Measurements from ENCODE around the gene FARP1. TPM values are rescaled to one million over a fixed set of nuclear protein-coding genes. Genes with fewer than 3 reads are reported as not detected.

FARP1 gene
- total RNA-seq, 1 experiment from 2014 or later = 96.6 TPM

- TF ChIP-seq FOXK1 (CRISPR knock-in tag; IDR thresholded peaks at IDR 0.05) = no peak
- TF ChIP-seq ZNF671 (CRISPR knock-in tag; IDR thresholded peaks at IDR 0.05) = no peak
- TF ChIP-seq GTF2I (CRISPR knock-in tag; conservative IDR thresholded peaks at IDR 0.05) = no peak
Measured at GRCh38 chr13:98439126-98439828, 296.4 kb downstream of the FARP1 start (continued).

DNA sequence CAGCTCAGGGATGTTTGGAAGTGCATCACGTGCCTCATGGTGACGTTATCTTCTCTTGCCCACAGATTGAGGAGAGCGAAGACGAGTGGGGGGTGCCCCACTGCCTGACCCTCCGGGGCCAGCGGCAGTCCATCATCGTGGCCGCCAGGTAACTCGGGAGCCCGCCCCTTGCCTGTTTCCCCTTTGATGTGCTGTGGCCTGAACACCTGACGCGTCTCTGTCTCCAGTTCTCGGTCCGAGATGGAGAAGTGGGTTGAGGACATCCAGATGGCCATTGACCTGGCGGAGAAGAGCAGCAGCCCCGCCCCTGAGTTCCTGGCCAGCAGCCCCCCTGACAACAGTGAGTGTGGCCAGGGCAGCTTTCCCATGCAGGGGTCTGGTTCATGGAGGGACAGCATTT lies 297.0 kb downstream of the FARP1 start:
- no peak overlapping the region for H3K27ac Mint-ChIP-seq
- POLR2A ChIA-PET = no interaction called here

GRCh38 chr13:98440390-98441055 lies 297.6 kb downstream of the FARP1 start:
- CTCF ChIA-PET = interaction anchor here (2.2 kb wide), 1 partner anchor 233 kb away, joined by 5 read pairs; no protein-coding TSS in a partner anchor
- H3K27ac Mint-ChIP-seq = no peak overlapping the region
- TF ChIP-seq, protein P1, sequence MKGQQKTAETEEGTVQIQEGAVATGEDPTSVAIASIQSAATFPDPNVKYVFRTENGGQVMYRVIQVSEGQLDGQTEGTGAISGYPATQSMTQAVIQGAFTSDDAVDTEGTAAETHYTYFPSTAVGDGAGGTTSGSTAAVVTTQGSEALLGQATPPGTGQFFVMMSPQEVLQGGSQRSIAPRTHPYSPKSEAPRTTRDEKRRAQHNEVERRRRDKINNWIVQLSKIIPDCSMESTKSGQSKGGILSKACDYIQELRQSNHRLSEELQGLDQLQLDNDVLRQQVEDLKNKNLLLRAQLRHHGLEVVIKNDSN (CRISPR knock-in tag; IDR thresholded peaks at IDR 0.05) = no peak
- TF ChIP-seq AR (CRISPR knock-in tag; IDR thresholded peaks at IDR 0.05) = no peak
- TF ChIP-seq, protein P2, sequence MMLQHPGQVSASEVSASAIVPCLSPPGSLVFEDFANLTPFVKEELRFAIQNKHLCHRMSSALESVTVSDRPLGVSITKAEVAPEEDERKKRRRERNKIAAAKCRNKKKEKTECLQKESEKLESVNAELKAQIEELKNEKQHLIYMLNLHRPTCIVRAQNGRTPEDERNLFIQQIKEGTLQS (CRISPR knock-in tag; conservative IDR thresholded peaks at IDR 0.05) = no peak
- no peak for TF ChIP-seq SOX15 (CRISPR knock-in tag; IDR thresholded peaks at IDR 0.05)
- TF ChIP-seq, protein P3, sequence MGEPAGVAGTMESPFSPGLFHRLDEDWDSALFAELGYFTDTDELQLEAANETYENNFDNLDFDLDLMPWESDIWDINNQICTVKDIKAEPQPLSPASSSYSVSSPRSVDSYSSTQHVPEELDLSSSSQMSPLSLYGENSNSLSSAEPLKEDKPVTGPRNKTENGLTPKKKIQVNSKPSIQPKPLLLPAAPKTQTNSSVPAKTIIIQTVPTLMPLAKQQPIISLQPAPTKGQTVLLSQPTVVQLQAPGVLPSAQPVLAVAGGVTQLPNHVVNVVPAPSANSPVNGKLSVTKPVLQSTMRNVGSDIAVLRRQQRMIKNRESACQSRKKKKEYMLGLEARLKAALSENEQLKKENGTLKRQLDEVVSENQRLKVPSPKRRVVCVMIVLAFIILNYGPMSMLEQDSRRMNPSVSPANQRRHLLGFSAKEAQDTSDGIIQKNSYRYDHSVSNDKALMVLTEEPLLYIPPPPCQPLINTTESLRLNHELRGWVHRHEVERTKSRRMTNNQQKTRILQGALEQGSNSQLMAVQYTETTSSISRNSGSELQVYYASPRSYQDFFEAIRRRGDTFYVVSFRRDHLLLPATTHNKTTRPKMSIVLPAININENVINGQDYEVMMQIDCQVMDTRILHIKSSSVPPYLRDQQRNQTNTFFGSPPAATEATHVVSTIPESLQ (CRISPR knock-in tag; IDR thresholded peaks at IDR 0.05) = no peak
- TF ChIP-seq, protein P4, sequence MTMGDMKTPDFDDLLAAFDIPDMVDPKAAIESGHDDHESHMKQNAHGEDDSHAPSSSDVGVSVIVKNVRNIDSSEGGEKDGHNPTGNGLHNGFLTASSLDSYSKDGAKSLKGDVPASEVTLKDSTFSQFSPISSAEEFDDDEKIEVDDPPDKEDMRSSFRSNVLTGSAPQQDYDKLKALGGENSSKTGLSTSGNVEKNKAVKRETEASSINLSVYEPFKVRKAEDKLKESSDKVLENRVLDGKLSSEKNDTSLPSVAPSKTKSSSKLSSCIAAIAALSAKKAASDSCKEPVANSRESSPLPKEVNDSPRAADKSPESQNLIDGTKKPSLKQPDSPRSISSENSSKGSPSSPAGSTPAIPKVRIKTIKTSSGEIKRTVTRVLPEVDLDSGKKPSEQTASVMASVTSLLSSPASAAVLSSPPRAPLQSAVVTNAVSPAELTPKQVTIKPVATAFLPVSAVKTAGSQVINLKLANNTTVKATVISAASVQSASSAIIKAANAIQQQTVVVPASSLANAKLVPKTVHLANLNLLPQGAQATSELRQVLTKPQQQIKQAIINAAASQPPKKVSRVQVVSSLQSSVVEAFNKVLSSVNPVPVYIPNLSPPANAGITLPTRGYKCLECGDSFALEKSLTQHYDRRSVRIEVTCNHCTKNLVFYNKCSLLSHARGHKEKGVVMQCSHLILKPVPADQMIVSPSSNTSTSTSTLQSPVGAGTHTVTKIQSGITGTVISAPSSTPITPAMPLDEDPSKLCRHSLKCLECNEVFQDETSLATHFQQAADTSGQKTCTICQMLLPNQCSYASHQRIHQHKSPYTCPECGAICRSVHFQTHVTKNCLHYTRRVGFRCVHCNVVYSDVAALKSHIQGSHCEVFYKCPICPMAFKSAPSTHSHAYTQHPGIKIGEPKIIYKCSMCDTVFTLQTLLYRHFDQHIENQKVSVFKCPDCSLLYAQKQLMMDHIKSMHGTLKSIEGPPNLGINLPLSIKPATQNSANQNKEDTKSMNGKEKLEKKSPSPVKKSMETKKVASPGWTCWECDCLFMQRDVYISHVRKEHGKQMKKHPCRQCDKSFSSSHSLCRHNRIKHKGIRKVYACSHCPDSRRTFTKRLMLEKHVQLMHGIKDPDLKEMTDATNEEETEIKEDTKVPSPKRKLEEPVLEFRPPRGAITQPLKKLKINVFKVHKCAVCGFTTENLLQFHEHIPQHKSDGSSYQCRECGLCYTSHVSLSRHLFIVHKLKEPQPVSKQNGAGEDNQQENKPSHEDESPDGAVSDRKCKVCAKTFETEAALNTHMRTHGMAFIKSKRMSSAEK (CRISPR knock-in tag; IDR thresholded peaks at IDR 0.05; ENCODE audit: borderline replicate concordance) = no peak
- TF ChIP-seq, protein P5, sequence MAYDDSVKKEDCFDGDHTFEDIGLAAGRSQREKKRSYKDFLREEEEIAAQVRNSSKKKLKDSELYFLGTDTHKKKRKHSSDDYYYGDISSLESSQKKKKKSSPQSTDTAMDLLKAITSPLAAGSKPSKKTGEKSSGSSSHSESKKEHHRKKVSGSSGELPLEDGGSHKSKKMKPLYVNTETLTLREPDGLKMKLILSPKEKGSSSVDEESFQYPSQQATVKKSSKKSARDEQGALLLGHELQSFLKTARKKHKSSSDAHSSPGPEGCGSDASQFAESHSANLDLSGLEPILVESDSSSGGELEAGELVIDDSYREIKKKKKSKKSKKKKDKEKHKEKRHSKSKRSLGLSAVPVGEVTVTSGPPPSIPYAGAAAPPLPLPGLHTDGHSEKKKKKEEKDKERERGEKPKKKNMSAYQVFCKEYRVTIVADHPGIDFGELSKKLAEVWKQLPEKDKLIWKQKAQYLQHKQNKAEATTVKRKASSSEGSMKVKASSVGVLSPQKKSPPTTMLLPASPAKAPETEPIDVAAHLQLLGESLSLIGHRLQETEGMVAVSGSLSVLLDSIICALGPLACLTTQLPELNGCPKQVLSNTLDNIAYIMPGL (CRISPR knock-in tag; IDR thresholded peaks at IDR 0.05) = no peak

More for the DNA sequence above, 297.0 kb downstream of the FARP1 start:
- ATAC-seq = no peak
- no peak for TF ChIP-seq GABPB1 (CRISPR knock-in tag; IDR thresholded peaks at IDR 0.05)
- TF ChIP-seq FOXK1 (CRISPR knock-in tag; IDR thresholded peaks at IDR 0.05) = no peak
- TF ChIP-seq, protein P1 (CRISPR knock-in tag; IDR thresholded peaks at IDR 0.05) = no peak
- TF ChIP-seq SOX15 (CRISPR knock-in tag; IDR thresholded peaks at IDR 0.05) = no peak
- TF ChIP-seq ELF4 (CRISPR knock-in tag; IDR thresholded peaks at IDR 0.05; ENCODE audit: low read depth) = no peak
- TF ChIP-seq MYBL2 (CRISPR knock-in tag; IDR thresholded peaks at IDR 0.05) = no peak
- TF ChIP-seq, protein P6, sequence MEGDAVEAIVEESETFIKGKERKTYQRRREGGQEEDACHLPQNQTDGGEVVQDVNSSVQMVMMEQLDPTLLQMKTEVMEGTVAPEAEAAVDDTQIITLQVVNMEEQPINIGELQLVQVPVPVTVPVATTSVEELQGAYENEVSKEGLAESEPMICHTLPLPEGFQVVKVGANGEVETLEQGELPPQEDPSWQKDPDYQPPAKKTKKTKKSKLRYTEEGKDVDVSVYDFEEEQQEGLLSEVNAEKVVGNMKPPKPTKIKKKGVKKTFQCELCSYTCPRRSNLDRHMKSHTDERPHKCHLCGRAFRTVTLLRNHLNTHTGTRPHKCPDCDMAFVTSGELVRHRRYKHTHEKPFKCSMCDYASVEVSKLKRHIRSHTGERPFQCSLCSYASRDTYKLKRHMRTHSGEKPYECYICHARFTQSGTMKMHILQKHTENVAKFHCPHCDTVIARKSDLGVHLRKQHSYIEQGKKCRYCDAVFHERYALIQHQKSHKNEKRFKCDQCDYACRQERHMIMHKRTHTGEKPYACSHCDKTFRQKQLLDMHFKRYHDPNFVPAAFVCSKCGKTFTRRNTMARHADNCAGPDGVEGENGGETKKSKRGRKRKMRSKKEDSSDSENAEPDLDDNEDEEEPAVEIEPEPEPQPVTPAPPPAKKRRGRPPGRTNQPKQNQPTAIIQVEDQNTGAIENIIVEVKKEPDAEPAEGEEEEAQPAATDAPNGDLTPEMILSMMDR (IDR thresholded peaks at IDR 0.05) = no peak
- H3K27me3 Mint-ChIP-seq (ENCODE audit: low read depth) = no peaks in the 10 kb centered on the region
- no peak overlapping the region for H3K4me3 Mint-ChIP-seq
- no peak for DNase-seq (ENCODE audit: low spot score)
- peaks cover under 1% of the 10 kb centered on the region for H3K4me1 Mint-ChIP-seq
- H3K9me3 Mint-ChIP-seq = no peaks in the 10 kb centered on the region
- CTCF ChIA-PET = no interaction called here
- peaks cover 8% of the 10 kb centered on the region for H3K36me3 Mint-ChIP-seq

More at GRCh38 chr13:98440390-98441055, 297.6 kb downstream of the FARP1 start:
- H3K36me3 Mint-ChIP-seq = peaks cover 8% of the 10 kb centered on the region
- DNase-seq (ENCODE audit: low spot score) (no peak), ATAC-seq (no peak)
- H3K9me3 Mint-ChIP-seq = no peaks in the 10 kb centered on the region
- peaks cover 7% of the 10 kb centered on the region for H3K4me1 Mint-ChIP-seq
- POLR2A ChIA-PET = no interaction called here
- H3K4me3 Mint-ChIP-seq = no peak overlapping the region
- H3K27me3 Mint-ChIP-seq (ENCODE audit: low read depth) = no peaks in the 10 kb centered on the region

Data from WTC11 (cell line).